HepG2 (cell line): ENCODE data around the gene SLC9A5. TPM values are rescaled to one million over a fixed set of nuclear protein-coding genes. Genes with fewer than 3 reads are reported as not detected.

Source experiments
- AGO1 ChIP-seq: fragments of 200-400 bp; formaldehyde crosslinking; IDR thresholded peaks from 2 replicates; pipeline ENCODE4 v1.6.1; 2017; ENCODE audit warnings: mild to moderate bottlenecking, low read depth, low read length, moderate library complexity; ENCODE audit not compliant: poor library complexity, severe bottlenecking
- ARHGAP35 ChIP-seq: sonication (generic); formaldehyde crosslinking; IDR thresholded peaks from 2 replicates; pipeline ENCODE4 v1.9.0; 2022; ENCODE audit warnings: mild to moderate bottlenecking, inconsistent platforms, moderate library complexity, missing genetic modification reagents, borderline replicate concordance
- ARNT2 ChIP-seq: sonication (generic); formaldehyde crosslinking; IDR thresholded peaks from 2 replicates; pipeline ENCODE4 v1.8.0; 2022; ENCODE audit warnings: mild to moderate bottlenecking, low read depth, missing genetic modification reagents, moderate library complexity
- CREB3 ChIP-seq: sonication (generic); formaldehyde crosslinking; IDR thresholded peaks from 2 replicates; pipeline ENCODE4 v1.5.0; 2020; ENCODE audit warnings: missing genetic modification reagents
- CTCF ChIP-seq: sonication (generic); formaldehyde crosslinking; IDR thresholded peaks from 2 replicates; pipeline ENCODE4 v1.5.0; 2020; ENCODE audit warnings: mild to moderate bottlenecking, missing genetic modification reagents, moderate library complexity
- EEA1 ChIP-seq: sonication (generic); formaldehyde crosslinking; IDR thresholded peaks from 2 replicates; pipeline ENCODE4 v1.5.1; 2020; ENCODE audit warnings: mild to moderate bottlenecking, missing genetic modification reagents, borderline replicate concordance
- GATAD2A ChIP-seq: IDR thresholded peaks from 2 replicates; pipeline ENCODE4 v1.6.1; 2016
- GPN1 ChIP-seq: sonication (generic); formaldehyde crosslinking; IDR thresholded peaks from 2 replicates; pipeline ENCODE4 v1.5.1; 2020; ENCODE audit warnings: missing genetic modification reagents, borderline replicate concordance
- KLF12 ChIP-seq: sonication (generic); formaldehyde crosslinking; IDR thresholded peaks from 2 replicates; pipeline ENCODE4 v1.4.0; 2020; ENCODE audit warnings: missing genetic modification reagents, borderline replicate concordance
- MAF1 ChIP-seq: sonication (generic); formaldehyde crosslinking; IDR thresholded peaks from 2 replicates; pipeline ENCODE4 v1.5.0; 2020; ENCODE audit warnings: missing genetic modification reagents, borderline replicate concordance
- NCOA1 ChIP-seq: sonication (generic); formaldehyde crosslinking; IDR thresholded peaks from 2 replicates; pipeline ENCODE4 v1.9.0; 2021; ENCODE audit warnings: missing genetic modification reagents
- NR2F1 ChIP-seq, 2 experiments: fragments of 450-650 bp in 1 of 2; formaldehyde crosslinking in 1 of 2; IDR thresholded peaks; 2 replicates each; pipeline versions ENCODE4 v1.5.0 to v1.6.1; 2016 to 2020; ENCODE audit warnings: mild to moderate bottlenecking in 1 of 2, missing compliant biosample characterization in 1 of 2, missing genetic modification reagents in 1 of 2, moderate library complexity in 1 of 2
- NRL ChIP-seq: sonication (generic); formaldehyde crosslinking; IDR thresholded peaks from 2 replicates; pipeline ENCODE4 v1.5.0; 2020; ENCODE audit warnings: missing genetic modification reagents, mild to moderate bottlenecking, moderate library complexity, borderline replicate concordance
- RBM39 ChIP-seq: fragments of 200-400 bp; formaldehyde crosslinking; IDR thresholded peaks from one replicate; pipeline ENCODE4 v1.6.1; 2018; ENCODE audit warnings: antibody characterized with exemption, mild to moderate bottlenecking, low read depth, low read length; ENCODE audit not compliant: poor library complexity, severe bottlenecking
- SETDB1 ChIP-seq: sonication (generic); formaldehyde crosslinking; IDR thresholded peaks from 2 replicates; pipeline ENCODE4 v1.5.1; 2020; ENCODE audit warnings: missing genetic modification reagents, mild to moderate bottlenecking, borderline replicate concordance
- SOX5 ChIP-seq: IDR thresholded peaks from 2 replicates; pipeline ENCODE4 v1.6.1; 2016; ENCODE audit warnings: borderline replicate concordance
- SUZ12 ChIP-seq: fragments of 150-350 bp; IDR thresholded peaks from 2 replicates; pipeline ENCODE4 v1.6.1; 2014; ENCODE audit warnings: low read depth, low read length
- USF2 ChIP-seq, 2 experiments: sonication (generic) in 1 of 2; formaldehyde crosslinking in 1 of 2; IDR thresholded peaks; 2 replicates each; pipeline versions ENCODE4 v1.5.1 to v1.6.1; 2011 to 2020; ENCODE audit warnings: borderline replicate concordance in 1 of 2, low read depth in 1 of 2, low read length in 1 of 2, mild to moderate bottlenecking in 1 of 2, missing genetic modification reagents in 1 of 2, moderate library complexity in 1 of 2
- ZC3H13 ChIP-seq: sonication (generic); formaldehyde crosslinking; IDR thresholded peaks from 2 replicates; pipeline ENCODE4 v1.8.1; 2023; ENCODE audit warnings: mild to moderate bottlenecking, missing genetic modification reagents, moderate library complexity
- ZNF18 ChIP-seq: sonication (generic); formaldehyde crosslinking; IDR thresholded peaks from 2 replicates; pipeline ENCODE4 v1.8.0; 2022; ENCODE audit warnings: mild to moderate bottlenecking, missing genetic modification reagents; ENCODE audit not compliant: insufficient replicate concordance
- ZNF24 ChIP-seq: fragments of 450-650 bp; IDR thresholded peaks from 2 replicates; pipeline ENCODE4 v1.6.1; 2017; ENCODE audit warnings: antibody characterized with exemption, mild to moderate bottlenecking
- ZNF552 ChIP-seq: sonication (generic); formaldehyde crosslinking; IDR thresholded peaks from 2 replicates; pipeline ENCODE4 v1.9.0; 2022; ENCODE audit warnings: missing genetic modification reagents, mild to moderate bottlenecking, borderline replicate concordance
- polyA plus RNA-seq, 8 experiments: library from polyadenylated mRNA; depleted of rRNA in 3 of 8; stranded (reverse) in 7 of 8; unstranded in 1 of 8; fragments of >200 nt; fragmentation: Illumina TruSeq in 4 of 8; extraction: Trizol in 4 of 8; gene quantifications; 2 replicates each; pipeline versions ENCODE4 v1.2.1 to v1.2.3, GENCODE V29; 2011 to 2016; ENCODE audit warnings: low read depth in 4 of 8, missing spikeins in 1 of 8, mixed read lengths in 1 of 8; ENCODE audit not compliant: insufficient read depth in 1 of 8
- total RNA-seq, 5 experiments: library from RNA; depleted of rRNA; stranded (reverse); fragments of >200 nt; fragmentation: Illumina TruSeq; extraction: Trizol; gene quantifications; 2 replicates each; pipeline ENCODE4 v1.2.3, GENCODE V29; 2016; ENCODE audit warnings: low read depth in 1 of 5

The SLC9A5 gene
- total and polyA plus RNA-seq, 2 of the 13 experiments (the other 11 are each of a cell fraction or from before 2014, with no cell fraction given) = 0.58 to 1.4 TPM

- TF ChIP-seq MAF1 (CRISPR knock-in tag) (peak; percentile 54; the same call in 1 of the 2 replicates), GATAD2A (CRISPR knock-in tag) (peak; percentile 80), SOX5 (CRISPR knock-in tag) (peak; percentile 66), KLF12 (CRISPR knock-in tag) (peak; percentile 93), ARHGAP35 (peak; percentile 53; the same call in 1 of the 2 replicates), CREB3 (no peak), CTCF (peak; percentile 61), GPN1 (CRISPR knock-in tag) (no peak), RBM39 (peak; percentile 77), NR2F1 (CRISPR knock-in tag; IDR thresholded peaks at IDR 0.05) (0 out of 4 replicates have a peak, but pooled peaks of 1 of the 2 experiments have one; percentile 12), USF2 (IDR thresholded peaks at IDR 0.05; ENCODE audit: low read depth, low read length) (no peak), USF2 (CRISPR knock-in tag; IDR thresholded peaks at IDR 0.05; ENCODE audit: borderline replicate concordance) (no peak; the same call in 1 of the 2 replicates), AGO1 (peak; percentile 73), ZNF24 (no peak), NRL (0 out of 2 replicates have a peak, but pooled peaks have one; percentile 33), SETDB1 (CRISPR knock-in tag) (no peak; the same call in 1 of the 2 replicates), ZNF18 (no peak), SUZ12 (peak; percentile 86), ARNT2 (peak; percentile 70), NCOA1 (CRISPR knock-in tag) (no peak), EEA1 (CRISPR knock-in tag) (no peak; the same call in 1 of the 2 replicates), ZC3H13 (CRISPR knock-in tag) (peak; percentile 86), ZNF552 (no peak)
These were observed 21.8 kb upstream of the SLC9A5 start, which contains the start of gene TMEM208 (continued) for GRCh38 chr16:67226804-67227566.
